H9 (cell line): ENCODE results near the gene ADORA1. TPM values are rescaled to one million over a fixed set of nuclear protein-coding genes. Genes with fewer than 3 reads are reported as not detected.

Experiments used
- DNase-seq: peaks from one replicate; pipeline ENCODE4 v3.0.0-alpha.2; 2017
- H2AFZ ChIP-seq: one replicate; pipeline ENCODE4 v1.6.1; 2013; ENCODE audit warnings: mild to moderate bottlenecking, low read length, control low read depth, moderate library complexity
- H2AK5ac ChIP-seq: 2 replicates; pipeline ENCODE4 v1.6.1; 2013; ENCODE audit warnings: low read length, control low read depth, mixed read lengths; ENCODE audit not compliant: insufficient read length
- H2BK120ac ChIP-seq: one replicate; pipeline ENCODE4 v1.6.1; 2013; ENCODE audit warnings: low read depth, mild to moderate bottlenecking, low read length, control low read depth, inconsistent platforms; ENCODE audit not compliant: poor library complexity, severe bottlenecking
- H2BK12ac ChIP-seq: 2 replicates; pipeline ENCODE4 v1.6.1; 2013; ENCODE audit warnings: low read length, control low read depth, mixed read lengths, low read depth; ENCODE audit not compliant: insufficient read length
- H2BK15ac ChIP-seq: 2 replicates; pipeline ENCODE4 v1.6.1; 2013; ENCODE audit warnings: low read depth, low read length, control low read depth
- H2BK20ac ChIP-seq: one replicate; pipeline ENCODE4 v1.6.1; 2013; ENCODE audit warnings: low read depth, mild to moderate bottlenecking, low read length, control low read depth, inconsistent platforms; ENCODE audit not compliant: poor library complexity, severe bottlenecking
- H2BK5ac ChIP-seq: 2 replicates; pipeline ENCODE4 v1.6.1; 2013; ENCODE audit warnings: low read length, control low read depth, mixed read lengths; ENCODE audit not compliant: insufficient read length
- H3K14ac ChIP-seq: 2 replicates; pipeline ENCODE4 v1.6.1; 2013; ENCODE audit warnings: low read length, control low read depth; ENCODE audit not compliant: insufficient read depth
- H3K18ac ChIP-seq: 2 replicates; pipeline ENCODE4 v1.6.1; 2013; ENCODE audit warnings: low read depth, mild to moderate bottlenecking, mixed read lengths, low read length, control low read depth; ENCODE audit not compliant: insufficient read length
- H3K23ac ChIP-seq: 2 replicates; pipeline ENCODE4 v1.6.1; 2013; ENCODE audit warnings: low read length, control low read depth, mixed read lengths, low read depth; ENCODE audit not compliant: insufficient read length
- H3K23me2 ChIP-seq: 2 replicates; pipeline ENCODE4 v1.6.1; 2013; ENCODE audit warnings: low read depth, mild to moderate bottlenecking, mixed read lengths, low read length, control low read depth; ENCODE audit not compliant: insufficient read length, poor library complexity, severe bottlenecking
- H3K27ac ChIP-seq: 2 replicates; pipeline ENCODE4 v1.5.1; 2013; ENCODE audit warnings: low read length, control low read depth, mixed read lengths, low read depth; ENCODE audit not compliant: insufficient read length
- H3K27me3 ChIP-seq: 2 replicates; pipeline ENCODE4 v1.6.1; 2013; ENCODE audit warnings: low read length, control low read depth, inconsistent platforms; ENCODE audit not compliant: insufficient read depth
- H3K4ac ChIP-seq: 2 replicates; pipeline ENCODE4 v1.6.1; 2013; ENCODE audit warnings: low read depth, mild to moderate bottlenecking, control low read depth, inconsistent platforms, low read length, moderate library complexity
- H3K4me1 ChIP-seq: 2 replicates; pipeline ENCODE4 v1.6.1; 2013; ENCODE audit warnings: low read length, control low read depth, inconsistent platforms; ENCODE audit not compliant: insufficient read depth
- H3K4me2 ChIP-seq: 2 replicates; pipeline ENCODE4 v1.6.1; 2013; ENCODE audit warnings: low read length, control low read depth, mixed read lengths; ENCODE audit not compliant: insufficient read length, insufficient read depth
- H3K56ac ChIP-seq: 2 replicates; pipeline ENCODE4 v1.6.1; 2013; ENCODE audit warnings: low read depth, mild to moderate bottlenecking, mixed read lengths, low read length, control low read depth; ENCODE audit not compliant: insufficient read length
- H3K79me1 ChIP-seq: 2 replicates; pipeline ENCODE4 v1.6.1; 2013; ENCODE audit warnings: low read depth, mild to moderate bottlenecking, moderate library complexity, low read length, control low read depth, inconsistent platforms; ENCODE audit not compliant: insufficient read depth, poor library complexity, severe bottlenecking
- H3K79me2 ChIP-seq: 2 replicates; pipeline ENCODE4 v1.6.1; 2013; ENCODE audit warnings: low read length, control low read depth, inconsistent platforms; ENCODE audit not compliant: insufficient read depth
- H3K9ac ChIP-seq: 2 replicates; pipeline ENCODE4 v1.6.1; 2013; ENCODE audit warnings: low read length, control low read depth, mixed read lengths; ENCODE audit not compliant: insufficient read length; ENCODE audit errors: extremely low read depth
- H3K9me3 ChIP-seq: one replicate; pipeline ENCODE4 v1.6.1; 2013; ENCODE audit warnings: low read depth, low read length, inconsistent platforms; ENCODE audit not compliant: control insufficient read depth
- H3T11ph ChIP-seq: one replicate; pipeline ENCODE4 v1.6.1; 2013; ENCODE audit warnings: mild to moderate bottlenecking, low read length, control low read depth, inconsistent platforms
- H4K20me1 ChIP-seq: one replicate; pipeline ENCODE4 v1.6.1; 2013; ENCODE audit not compliant: control insufficient read depth, insufficient read length, insufficient read depth
- H4K5ac ChIP-seq: 2 replicates; pipeline ENCODE4 v1.6.1; 2013; ENCODE audit warnings: low read depth, mild to moderate bottlenecking, mixed read lengths, low read length, control low read depth; ENCODE audit not compliant: insufficient read length
- H4K8ac ChIP-seq: replicated peaks from 2 replicates; pipeline ENCODE4 v1.6.1; 2013; ENCODE audit warnings: low read length, control low read depth, mixed read lengths, low read depth; ENCODE audit not compliant: insufficient read length
- H4K91ac ChIP-seq: 2 replicates; pipeline ENCODE4 v1.6.1; 2013; ENCODE audit warnings: low read depth, mild to moderate bottlenecking, moderate library complexity, mixed read lengths, low read length, control low read depth; ENCODE audit not compliant: insufficient read length
- H3K27ac Mint-ChIP-seq, 3 experiments: 2 replicates in 2 of 3; 3 replicates in 1 of 3; pipeline ENCODE4 v1.8.0; 2020 to 2021; ENCODE audit warnings: mixed read lengths in 3 of 3, mild to moderate bottlenecking in 1 of 3, moderate library complexity in 1 of 3
- H3K27me3 Mint-ChIP-seq: 2 replicates; pipeline ENCODE4 v1.8.0; 2021; ENCODE audit warnings: low read depth, mild to moderate bottlenecking, moderate library complexity, mixed read lengths
- H3K36me3 Mint-ChIP-seq, 3 experiments: 2 replicates in 2 of 3; 3 replicates in 1 of 3; pipeline ENCODE4 v1.8.0; 2020 to 2021; ENCODE audit warnings: low read depth in 3 of 3, mixed read lengths in 3 of 3; ENCODE audit not compliant: insufficient read depth in 1 of 3
- H3K4me1 Mint-ChIP-seq, 2 experiments: 2 replicates each; pipeline ENCODE4 v1.8.0; 2020; ENCODE audit warnings: mixed read lengths in 2 of 2
- H3K4me3 Mint-ChIP-seq, 2 experiments: 2 replicates in 1 of 2; 3 replicates in 1 of 2; pipeline ENCODE4 v1.8.0; 2020 to 2021; ENCODE audit warnings: mild to moderate bottlenecking in 2 of 2, mixed read lengths in 2 of 2, moderate library complexity in 1 of 2
- H3K9me3 Mint-ChIP-seq, 2 experiments: 2 replicates in 1 of 2; 3 replicates in 1 of 2; pipeline ENCODE4 v1.8.0; 2020; ENCODE audit warnings: mild to moderate bottlenecking in 2 of 2, mixed read lengths in 2 of 2, moderate library complexity in 1 of 2
- WGBS: extraction: QIAGEN DNeasy Blood & Tissue Kit; methylation state at CpG from one replicate; pipeline ENCODE4 v1.1.7; 2013; ENCODE audit warnings: missing lambda C conversion rate, low lambda C conversion rate, mixed read lengths; ENCODE audit not compliant: insufficient read length; ENCODE audit errors: extremely low coverage; 5-methylcytosine and 5-hydroxymethylcytosine counted together
- total RNA-seq: library from RNA; stranded (reverse); gene quantifications from 2 replicates; pipeline ENCODE4 v1.2.1, GENCODE V29; 2021
- TF ChIP-seq, protein P1 (sequence below): fragments of 200-600 bp; sonication (generic); conservative IDR thresholded peaks from 3 replicates; pipeline ENCODE4 v1.8.0; 2021; ENCODE audit warnings: antibody characterized with exemption, mild to moderate bottlenecking

The ADORA1 gene
- total RNA-seq, 1 experiment from 2014 or later: 1.3 TPM

GRCh38 chr1:203143641-203144040 lies 16.1 kb downstream of the ADORA1 start:
- TF ChIP-seq, protein P1, sequence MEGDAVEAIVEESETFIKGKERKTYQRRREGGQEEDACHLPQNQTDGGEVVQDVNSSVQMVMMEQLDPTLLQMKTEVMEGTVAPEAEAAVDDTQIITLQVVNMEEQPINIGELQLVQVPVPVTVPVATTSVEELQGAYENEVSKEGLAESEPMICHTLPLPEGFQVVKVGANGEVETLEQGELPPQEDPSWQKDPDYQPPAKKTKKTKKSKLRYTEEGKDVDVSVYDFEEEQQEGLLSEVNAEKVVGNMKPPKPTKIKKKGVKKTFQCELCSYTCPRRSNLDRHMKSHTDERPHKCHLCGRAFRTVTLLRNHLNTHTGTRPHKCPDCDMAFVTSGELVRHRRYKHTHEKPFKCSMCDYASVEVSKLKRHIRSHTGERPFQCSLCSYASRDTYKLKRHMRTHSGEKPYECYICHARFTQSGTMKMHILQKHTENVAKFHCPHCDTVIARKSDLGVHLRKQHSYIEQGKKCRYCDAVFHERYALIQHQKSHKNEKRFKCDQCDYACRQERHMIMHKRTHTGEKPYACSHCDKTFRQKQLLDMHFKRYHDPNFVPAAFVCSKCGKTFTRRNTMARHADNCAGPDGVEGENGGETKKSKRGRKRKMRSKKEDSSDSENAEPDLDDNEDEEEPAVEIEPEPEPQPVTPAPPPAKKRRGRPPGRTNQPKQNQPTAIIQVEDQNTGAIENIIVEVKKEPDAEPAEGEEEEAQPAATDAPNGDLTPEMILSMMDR: no peak
- H3K79me1 ChIP-seq: no peaks in the 10 kb centered on the region
- H3K27ac ChIP-seq: no peak overlapping the region
- H3K56ac ChIP-seq: no peak overlapping the region
- no peak overlapping the region for H4K91ac ChIP-seq
- H2BK15ac ChIP-seq: no peak overlapping the region
- H4K20me1 ChIP-seq: no peaks in the 10 kb centered on the region
- H3K4me1 ChIP-seq: peaks cover 18% of the 10 kb centered on the region; the same call in 1 of the 2 replicates
- no peak for DNase-seq
- 0 out of 2 replicates have a peak overlapping the region, but pooled peaks have one; percentile 71 for H3K14ac ChIP-seq
- no peak overlapping the region for H2AK5ac ChIP-seq
- peaks cover 0 to 9% (median 2%) of the 10 kb centered on the region in 3 experiments; a peak in 3 of 7 replicates for H3K36me3 Mint-ChIP-seq
- H2BK5ac ChIP-seq: no peak overlapping the region
- H3K27me3 ChIP-seq: no peaks in the 10 kb centered on the region
- no peaks in the 10 kb centered on the region for H3K23me2 ChIP-seq
- H3K4me3 Mint-ChIP-seq: no peak overlapping the region
- no peak overlapping the region for H2AFZ ChIP-seq
- no peaks in the 10 kb centered on the region for H3K9me3 ChIP-seq
- H3K23ac ChIP-seq: no peak overlapping the region
- no peak overlapping the region for H4K8ac ChIP-seq
- H2BK120ac ChIP-seq: no peak overlapping the region
- H3K9ac ChIP-seq: no peak overlapping the region
- H2BK20ac ChIP-seq: no peak overlapping the region
- no CpG with 5 or more reads among the region's 11 CpGs for WGBS
- H2BK12ac ChIP-seq: no peak overlapping the region
- no peak overlapping the region for H3K18ac ChIP-seq
- no peak overlapping the region for H4K5ac ChIP-seq
- H3K4me2 ChIP-seq: no peak overlapping the region
- H3K4me1 Mint-ChIP-seq: peaks cover 44 to 53% of the 10 kb centered on the region in 2 experiments
- peak overlapping the region in 1 of 3 experiments; percentile 67; a peak in 2 of 7 replicates for H3K27ac Mint-ChIP-seq
- H3K9me3 Mint-ChIP-seq: peaks cover 4 to 8% of the 10 kb centered on the region in 2 experiments; a peak in 3 of 5 replicates
- no peak overlapping the region for H3K4ac ChIP-seq
- H3T11ph ChIP-seq: no peak overlapping the region
- H3K79me2 ChIP-seq: no peaks in the 10 kb centered on the region
- no peaks in the 10 kb centered on the region; the same call in 1 of the 2 replicates for H3K27me3 Mint-ChIP-seq
